Mesodermal cell (in vitro differentiated cells): ENCODE data around the gene RASGRF2.

Experiments used
- H3K27ac ChIP-seq: 2 replicates; pipeline ENCODE4 v1.7.0; 2013; ENCODE audit warnings: mild to moderate bottlenecking, low read depth, low read length, moderate library complexity; ENCODE audit not compliant: severe bottlenecking
- H3K36me3 ChIP-seq: 2 replicates; pipeline ENCODE4 v1.7.1; 2013; ENCODE audit warnings: mild to moderate bottlenecking, low read length, moderate library complexity; ENCODE audit not compliant: control insufficient read depth, insufficient read depth
- H3K4me1 ChIP-seq: one replicate; pipeline ENCODE4 v1.7.1; 2013; ENCODE audit warnings: mild to moderate bottlenecking, low read length; ENCODE audit not compliant: insufficient read depth, control insufficient read depth, poor library complexity, severe bottlenecking
- H3K4me3 ChIP-seq: 2 replicates; pipeline ENCODE4 v1.7.0; 2013; ENCODE audit warnings: low read length, control low read depth, mild to moderate bottlenecking; ENCODE audit not compliant: insufficient read depth, poor library complexity, severe bottlenecking; ENCODE audit errors: extremely low read depth
- H3K9me3 ChIP-seq: 2 replicates; pipeline ENCODE4 v1.7.1; 2013; ENCODE audit warnings: mild to moderate bottlenecking, low read length, moderate library complexity; ENCODE audit not compliant: control insufficient read depth
- WGBS, 2 experiments: methylation state at CpG; one replicate each; pipeline ENCODE4 v1.1.5; 2013; ENCODE audit warnings: missing lambda C conversion rate in 2 of 2; ENCODE audit not compliant: insufficient coverage in 2 of 2; 5-methylcytosine and 5-hydroxymethylcytosine counted together

The RASGRF2 gene

DNA sequence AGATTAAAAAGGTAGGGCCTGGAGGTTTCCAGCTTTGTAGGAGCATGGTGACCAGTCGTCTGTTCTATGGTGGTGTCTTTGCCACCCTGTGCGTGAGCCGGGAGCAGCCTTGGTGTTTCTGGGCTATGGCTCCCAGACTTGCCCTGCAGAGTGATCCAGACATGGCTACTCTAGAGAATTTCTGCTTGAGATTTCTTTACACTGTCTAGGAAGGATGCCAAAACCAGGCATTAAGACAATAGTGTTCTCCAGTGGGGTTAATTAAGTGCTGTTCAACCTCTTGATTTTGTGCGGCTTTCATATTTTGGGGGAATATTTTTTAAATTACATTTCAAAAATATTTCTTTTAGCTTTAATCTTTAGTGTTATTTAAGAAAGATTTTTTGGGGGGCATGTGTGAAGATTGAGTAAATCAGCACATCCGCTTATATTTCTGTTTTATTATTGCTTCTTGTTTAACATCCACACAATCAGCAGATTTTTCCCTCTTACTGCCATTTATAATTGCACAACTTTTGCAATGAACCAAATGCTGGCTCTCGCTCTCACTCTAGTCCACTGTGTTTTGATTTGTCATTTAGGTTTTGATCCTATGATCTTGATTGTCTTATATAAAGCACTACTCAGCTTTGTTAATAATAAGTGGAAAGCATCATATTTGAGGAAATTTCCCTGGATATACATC is 110.5 kb downstream of the RASGRF2 start:
- H3K4me1 ChIP-seq, result no peaks in the 10 kb centered on the region
- no peaks in the 10 kb centered on the region for H3K36me3 ChIP-seq
- H3K27ac ChIP-seq, result no peak overlapping the region
- WGBS, 2 experiments, result 76% methylated on average over 3 of the region's 6 CpGs; no CpG with 5 or more reads in 1 of the 2 experiments
- no peaks in the 10 kb centered on the region for H3K9me3 ChIP-seq
- H3K4me3 ChIP-seq, result no peak overlapping the region

DNA sequence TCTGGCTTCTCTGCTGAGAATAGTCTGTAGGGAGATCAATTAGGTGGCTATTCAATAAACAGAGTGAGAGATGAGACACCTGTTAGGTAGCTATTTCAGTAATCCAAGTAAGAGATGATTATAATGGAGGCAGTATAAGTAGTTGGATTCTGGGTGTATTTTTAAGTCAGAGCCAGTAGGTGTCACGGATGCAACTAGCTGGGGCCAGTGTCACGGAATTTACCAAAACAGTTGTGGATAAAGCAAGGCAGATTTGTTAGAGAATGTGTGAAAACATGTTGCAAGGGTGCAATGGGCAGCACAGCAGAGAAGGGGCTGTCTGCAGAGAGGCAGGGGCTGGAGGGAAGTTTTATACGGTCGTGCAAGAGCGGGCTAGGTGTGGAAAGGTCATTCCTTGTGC is 114.9 kb downstream of the RASGRF2 start:
- 98 to 100% methylated on average over 5 of the region's 5 CpGs for WGBS, 2 experiments

DNA sequence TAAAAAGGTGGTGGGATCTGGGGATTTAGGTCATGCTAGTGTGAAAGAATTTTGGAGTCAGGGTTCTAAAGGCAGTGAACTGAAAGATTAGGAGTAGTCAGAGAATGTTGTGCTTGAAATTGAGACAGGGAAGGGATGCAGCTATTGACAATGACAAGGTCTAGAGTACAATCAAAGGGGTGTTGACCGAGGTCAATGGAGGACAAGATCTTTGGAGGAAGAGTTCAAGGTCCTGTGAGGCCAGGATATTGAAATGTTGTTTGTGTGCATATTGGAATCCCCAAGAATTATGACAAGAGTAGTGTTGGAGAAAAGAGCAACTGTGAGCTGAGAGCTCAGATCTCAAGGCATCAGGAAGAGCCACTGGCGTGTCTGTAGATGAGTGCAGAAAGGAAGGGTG is 116.9 kb downstream of the RASGRF2 start:
- Histone ChIP-seq H3K36me3 (no peaks in the 10 kb centered on the region), H3K9me3 (peaks cover 4% of the 10 kb centered on the region), H3K4me3 (no peak overlapping the region), H3K4me1 (no peaks in the 10 kb centered on the region), H3K27ac (no peak overlapping the region)
- WGBS, 2 experiments, result 90 to 93% methylated on average over 2 of the region's 2 CpGs

More for the DNA sequence above, 114.9 kb downstream of the RASGRF2 start:
- Histone ChIP-seq H3K27ac (no peak overlapping the region), H3K4me1 (no peaks in the 10 kb centered on the region), H3K9me3 (peaks cover 4% of the 10 kb centered on the region), H3K4me3 (no peak overlapping the region), H3K36me3 (no peaks in the 10 kb centered on the region)

DNA sequence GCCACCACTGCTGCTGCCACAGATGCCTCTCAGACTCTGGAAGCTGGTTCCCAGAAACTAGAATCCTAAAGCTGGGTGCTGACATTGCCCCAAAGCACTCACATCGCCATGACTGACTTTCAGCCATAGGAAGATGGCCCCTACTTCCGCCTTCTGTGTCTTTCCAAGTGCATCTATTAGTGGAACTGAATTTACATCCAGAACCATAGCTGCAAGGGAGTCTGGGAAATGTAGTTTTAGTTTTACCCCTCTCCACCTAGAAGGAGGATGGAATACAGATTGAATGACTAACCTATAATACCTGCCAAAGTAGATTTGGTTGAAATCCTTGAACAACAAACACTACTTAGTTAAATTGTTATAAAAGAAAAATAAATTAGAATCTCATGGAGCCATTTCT is 118.8 kb downstream of the RASGRF2 start:
- no peaks in the 10 kb centered on the region for H3K36me3 ChIP-seq
- no peak overlapping the region for H3K4me3 ChIP-seq
- no peaks in the 10 kb centered on the region for H3K4me1 ChIP-seq
- no peak overlapping the region for H3K27ac ChIP-seq
- 80% methylated on average over 1 of the region's 2 CpGs; no CpG with 5 or more reads in 1 of the 2 experiments for WGBS, 2 experiments
- H3K9me3 ChIP-seq, result peaks cover 4% of the 10 kb centered on the region

DNA sequence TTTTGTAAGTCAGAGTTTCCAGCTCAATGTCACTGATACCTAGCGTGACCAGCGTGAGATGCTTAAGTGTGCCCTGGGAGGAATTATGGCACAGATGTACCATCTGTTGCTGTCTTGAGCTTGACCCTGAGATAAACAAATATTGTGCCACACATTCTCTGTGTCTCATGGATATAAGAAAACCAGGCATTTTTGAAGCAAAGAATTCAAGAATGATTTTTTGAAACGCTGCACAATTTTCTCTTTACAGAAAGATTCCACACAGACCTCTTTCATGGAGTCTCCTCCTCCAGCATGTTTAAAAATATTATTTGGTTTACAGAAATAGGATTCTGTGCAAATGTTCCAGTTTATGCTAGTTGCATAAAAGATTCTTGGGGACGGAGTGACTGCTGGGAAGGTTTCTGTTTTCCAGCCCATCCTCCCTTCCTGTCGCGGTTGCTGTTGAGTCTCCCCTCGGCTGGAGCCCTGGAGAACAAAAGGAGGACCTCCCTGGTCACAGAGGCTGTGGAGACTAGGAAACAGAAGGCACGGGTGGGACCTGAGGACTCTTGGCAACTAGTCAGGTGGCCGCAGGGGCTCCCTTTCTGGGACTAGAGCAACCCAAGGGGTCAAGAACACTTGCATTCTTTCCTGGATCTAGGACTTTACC is 120.8 kb downstream of the RASGRF2 start:
- peaks cover 4% of the 10 kb centered on the region for H3K9me3 ChIP-seq
- no peaks in the 10 kb centered on the region for H3K36me3 ChIP-seq
- 65 to 78% methylated on average over 3 to 6 of the region's 9 CpGs for WGBS, 2 experiments
- H3K27ac ChIP-seq, result no peak overlapping the region
- H3K4me1 ChIP-seq, result no peaks in the 10 kb centered on the region
- no peak overlapping the region for H3K4me3 ChIP-seq

DNA sequence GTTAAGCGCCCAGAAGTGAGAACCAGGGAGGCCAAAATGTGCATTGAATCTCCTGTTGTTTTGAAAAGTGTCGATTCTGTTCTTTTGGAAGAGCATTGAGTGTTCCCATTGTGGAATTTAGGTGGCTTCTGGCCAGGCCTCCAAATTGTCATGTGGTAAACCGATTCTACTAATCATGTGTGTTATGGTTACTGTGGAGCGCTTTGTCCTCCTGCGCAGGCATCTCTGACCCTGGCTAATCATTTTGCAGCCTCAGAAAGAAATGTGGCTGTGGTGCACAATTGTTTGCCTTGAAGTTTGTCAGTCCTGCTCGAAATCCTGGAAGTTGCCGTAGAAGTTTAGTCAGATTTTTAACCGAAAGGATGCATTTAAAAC is 121.3 kb downstream of the RASGRF2 start:
- H3K36me3 ChIP-seq, result no peaks in the 10 kb centered on the region
- WGBS, 2 experiments, result 92% methylated on average over 4 to 6 of the region's 8 CpGs
- no peak overlapping the region for H3K27ac ChIP-seq
- peaks cover 4% of the 10 kb centered on the region for H3K9me3 ChIP-seq
- no peak overlapping the region for H3K4me3 ChIP-seq
- no peaks in the 10 kb centered on the region for H3K4me1 ChIP-seq

DNA sequence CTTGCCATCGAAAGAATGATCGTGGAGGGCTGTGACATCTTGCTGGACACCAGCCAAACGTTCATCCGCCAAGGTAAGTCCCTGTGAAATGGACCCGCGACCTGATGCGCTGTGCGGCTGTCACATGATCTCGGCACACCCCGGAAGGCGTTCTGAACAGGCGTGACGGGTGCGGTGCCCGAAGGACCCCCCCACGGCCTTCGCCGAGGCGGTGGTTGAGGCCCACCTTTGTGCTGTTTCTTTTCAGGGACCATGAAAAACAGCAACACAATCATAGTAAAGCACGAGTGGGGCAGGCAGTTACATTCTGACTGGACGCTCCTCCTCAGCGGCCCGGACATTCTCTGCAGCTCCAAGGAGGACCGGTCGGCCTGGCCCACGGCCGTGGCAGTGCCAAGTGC is 126.7 kb downstream of the RASGRF2 start:
- Histone ChIP-seq H3K36me3 (no peaks in the 10 kb centered on the region), H3K4me1 (no peaks in the 10 kb centered on the region), H3K9me3 (no peaks in the 10 kb centered on the region), H3K4me3 (no peak overlapping the region), H3K27ac (no peak overlapping the region)
- WGBS, 2 experiments, result 92 to 94% methylated on average over 26 of the region's 27 CpGs

DNA sequence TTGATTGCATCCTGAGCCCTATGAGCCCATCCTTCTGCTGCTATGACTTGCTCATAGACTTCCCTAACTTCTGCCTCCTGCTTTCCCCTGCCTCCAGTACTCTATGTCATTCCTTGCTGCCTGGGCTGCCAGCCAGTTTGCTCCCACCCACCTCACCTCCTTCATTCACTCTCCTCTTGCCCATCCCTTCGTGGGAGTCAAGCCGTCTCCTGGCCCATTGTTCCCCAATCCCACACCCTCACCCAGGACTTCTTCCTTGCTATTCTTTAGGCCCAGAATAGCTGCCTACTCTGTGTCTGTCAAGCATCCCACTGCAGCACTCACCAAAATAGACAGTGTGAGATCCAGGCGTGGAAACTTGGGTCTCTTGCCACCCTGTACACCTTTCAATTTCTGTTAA is 131.0 kb downstream of the RASGRF2 start:
- H3K36me3 ChIP-seq, result no peaks in the 10 kb centered on the region
- no peak overlapping the region for H3K4me3 ChIP-seq
- H3K4me1 ChIP-seq, result no peaks in the 10 kb centered on the region
- H3K9me3 ChIP-seq, result no peaks in the 10 kb centered on the region
- WGBS, 2 experiments, result 77 to 83% methylated on average over 2 to 3 of the region's 3 CpGs
- no peak overlapping the region for H3K27ac ChIP-seq

DNA sequence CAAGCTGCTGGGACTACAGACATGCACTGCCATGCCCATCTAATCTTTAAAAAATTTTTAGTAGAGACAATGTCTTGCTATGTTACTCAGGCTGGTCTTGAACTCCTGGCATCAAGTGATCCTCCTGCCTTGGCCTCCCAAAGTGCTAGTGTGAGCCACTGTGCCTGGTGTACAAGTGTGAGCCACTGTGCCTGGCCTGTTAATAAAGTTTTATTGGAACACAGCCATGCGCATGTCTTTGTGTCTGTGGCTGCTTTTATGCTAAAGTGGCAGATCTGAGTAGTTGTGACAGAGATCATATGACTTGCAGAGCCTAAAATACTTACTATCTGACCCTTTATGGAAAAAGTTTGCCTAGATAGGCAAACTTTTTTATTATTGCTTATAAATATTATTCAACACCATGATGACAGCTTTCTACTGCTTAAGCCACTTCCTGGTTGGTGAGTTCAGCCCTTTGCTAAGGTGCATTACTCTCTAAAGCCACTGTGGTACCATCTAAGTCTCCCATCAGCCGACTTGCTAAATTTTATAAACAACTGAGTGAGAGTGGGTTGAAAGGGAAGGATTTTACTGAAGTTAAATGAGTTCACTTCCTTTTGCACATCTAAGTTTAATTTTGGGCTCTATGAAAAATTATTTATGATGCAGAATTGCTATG is 133.5 kb downstream of the RASGRF2 start:
- no peaks in the 10 kb centered on the region for H3K36me3 ChIP-seq
- 100% methylated on average over 1 of the region's 2 CpGs for WGBS, 2 experiments
- H3K27ac ChIP-seq, result no peak overlapping the region
- H3K9me3 ChIP-seq, result no peaks in the 10 kb centered on the region
- no peaks in the 10 kb centered on the region for H3K4me1 ChIP-seq
- H3K4me3 ChIP-seq, result no peak overlapping the region

DNA sequence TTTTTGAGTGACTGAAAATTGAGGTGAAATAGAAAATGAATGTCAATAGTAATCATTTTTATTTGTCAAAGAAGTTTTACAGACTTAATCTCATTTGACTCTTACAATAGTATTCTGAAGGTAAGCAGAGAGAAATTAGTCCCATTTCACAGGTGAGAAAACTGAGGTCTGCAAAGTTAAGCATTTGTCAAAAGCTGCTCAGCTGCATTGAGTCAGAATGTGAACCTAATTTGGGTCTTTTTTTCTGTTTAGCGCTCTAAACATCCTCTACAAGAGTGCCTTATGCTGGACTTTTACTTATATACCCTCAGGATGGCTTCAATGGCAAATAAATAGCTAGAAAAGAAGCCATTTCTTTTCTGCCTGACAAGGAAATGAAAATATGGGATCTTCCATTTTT is 135.7 kb downstream of the RASGRF2 start:
- 100% methylated on average over 1 of the region's 1 CpG; no CpG with 5 or more reads in 1 of the 2 experiments for WGBS, 2 experiments
- H3K36me3 ChIP-seq, result no peaks in the 10 kb centered on the region
- no peak overlapping the region for H3K27ac ChIP-seq
- no peaks in the 10 kb centered on the region for H3K9me3 ChIP-seq
- H3K4me1 ChIP-seq, result no peaks in the 10 kb centered on the region
- H3K4me3 ChIP-seq, result no peak overlapping the region

DNA sequence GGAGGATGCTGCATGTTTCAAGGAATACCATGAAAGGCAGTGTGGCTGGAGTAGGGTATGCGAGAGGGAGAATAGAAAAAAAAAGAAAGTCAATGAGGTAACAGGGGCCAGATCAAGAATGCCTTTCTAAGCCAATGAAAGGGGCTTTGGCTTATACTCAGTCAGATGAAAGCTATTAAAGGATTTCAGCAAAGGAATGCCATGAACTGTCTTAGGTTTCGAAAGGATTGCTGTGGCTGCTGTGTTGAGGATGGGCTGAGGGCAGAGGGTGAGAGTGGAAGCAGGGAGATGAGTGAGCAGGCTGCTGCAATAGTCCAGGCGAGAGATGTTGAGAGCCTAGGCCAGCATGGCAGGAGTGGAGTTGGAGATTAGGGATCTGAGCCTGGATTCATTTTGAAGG is 137.6 kb downstream of the RASGRF2 start:
- no peaks in the 10 kb centered on the region for H3K9me3 ChIP-seq
- no peaks in the 10 kb centered on the region for H3K36me3 ChIP-seq
- no peak overlapping the region for H3K4me3 ChIP-seq
- no peak overlapping the region for H3K27ac ChIP-seq
- no peaks in the 10 kb centered on the region for H3K4me1 ChIP-seq
- WGBS, 2 experiments, result 85 to 86% methylated on average over 3 of the region's 3 CpGs
